ENCODE results near the gene ZNF565. TPM values are rescaled to one million over a fixed set of nuclear protein-coding genes. Genes with fewer than 3 reads are reported as not detected.

ZNF565 gene
- total and polyA plus RNA-seq, 2 of the 13 experiments (the other 11 are each of a cell fraction or from before 2014, with no cell fraction given), result 1.8 to 5.2 TPM

DNA sequence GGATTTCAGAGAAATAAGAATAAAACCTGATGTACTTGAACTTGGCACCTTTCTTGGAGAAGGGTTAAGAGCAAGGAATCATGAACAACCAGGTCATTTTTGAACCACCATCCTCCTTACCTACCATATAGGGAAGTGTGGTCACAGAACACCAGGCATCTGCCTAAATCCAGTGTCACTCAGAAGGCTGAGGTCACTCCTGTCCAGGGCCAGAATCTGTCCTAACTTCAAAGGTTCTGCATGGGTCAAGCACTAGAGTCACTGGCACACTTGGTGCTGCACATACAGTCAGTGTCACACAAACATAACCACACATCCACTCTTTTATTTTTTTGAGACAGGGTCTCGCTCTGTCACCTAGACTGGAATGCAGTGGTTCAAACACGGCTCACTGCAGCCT, 1.6 kb downstream of the ZNF565 start:
- Histone ChIP-seq H3K36me3 (replicated peaks in 1 of 2; ENCODE audit: control insufficient read depth in 1 of 2, insufficient read depth in 2 of 2, low read length in 2 of 2) (no peaks in the 10 kb centered on the region), H3K9ac (ENCODE audit: insufficient read depth, low read depth, low read length) (no peak overlapping the region), H3K27me3 (ENCODE audit: control insufficient read depth in 1 of 2, insufficient read depth in 2 of 2, low read length in 2 of 2) (peaks cover 0 to 3% of the 10 kb centered on the region in 2 experiments; a peak in 1 of 5 replicates), H3K4me2 (ENCODE audit: low read depth, low read length) (0 out of 2 replicates have a peak overlapping the region, but pooled peaks have one; percentile 12), H3K4me3 (replicated peaks in 1 of 3; ENCODE audit: insufficient read depth in 1 of 3, low read depth in 2 of 3, low read length in 3 of 3) (no peak overlapping the region), H3K27ac (ENCODE audit: extremely low read length, insufficient read depth, low read length) (no peak overlapping the region), H3K4me1 (ENCODE audit: insufficient read depth, low read length) (peaks cover 34% of the 10 kb centered on the region), H2AFZ (ENCODE audit: low read length) (no peak overlapping the region), H4K20me1 (ENCODE audit: insufficient read depth, low read length) (no peaks in the 10 kb centered on the region), H3K9me3 (ENCODE audit: low read length) (no peaks in the 10 kb centered on the region), H3K79me2 (ENCODE audit: insufficient read depth, low read length) (peaks cover 34% of the 10 kb centered on the region)
- in situ Hi-C loops (cut with HindIII; ENCODE audit: extremely low pct_ligation_motif_present, low pct_unique_long_range_greater_than_20kb), result no loop called here
- FAIRE-seq, result no peak
- 73% methylated on average over 2 of the region's 2 CpGs for WGBS (ENCODE audit: low lambda C conversion rate)
- TF ChIP-seq REL (CRISPR knock-in tag; conservative IDR thresholded peaks at IDR 0.05) (no peak), TARDBP (CRISPR knock-in tag; IDR thresholded peaks at IDR 0.05) (0 out of 2 replicates have a peak, but pooled peaks have one; percentile 32), ZNF501 (CRISPR knock-in tag; IDR thresholded peaks at IDR 0.05) (no peak), RFXANK (CRISPR knock-in tag; IDR thresholded peaks at IDR 0.05) (no peak)
- intact Hi-C loops (cut with micrococcal nuclease; ENCODE audit: unreplicated experiment), result loop anchor here (5.0 kb wide), 1 partner anchor 864 kb away; the partner anchor contains the start of gene ZNF420
- POLR2A ChIA-PET, result no interaction called here
- no peak for ATAC-seq
- CTCF ChIA-PET (ENCODE audit: low intra/inter-chr PET ratio, low total read pairs), result no interaction called here
- no TSS peak for BruUV-seq (replicated peaks)
- no peak for DNase-seq (ENCODE audit: low spot score)

DNA sequence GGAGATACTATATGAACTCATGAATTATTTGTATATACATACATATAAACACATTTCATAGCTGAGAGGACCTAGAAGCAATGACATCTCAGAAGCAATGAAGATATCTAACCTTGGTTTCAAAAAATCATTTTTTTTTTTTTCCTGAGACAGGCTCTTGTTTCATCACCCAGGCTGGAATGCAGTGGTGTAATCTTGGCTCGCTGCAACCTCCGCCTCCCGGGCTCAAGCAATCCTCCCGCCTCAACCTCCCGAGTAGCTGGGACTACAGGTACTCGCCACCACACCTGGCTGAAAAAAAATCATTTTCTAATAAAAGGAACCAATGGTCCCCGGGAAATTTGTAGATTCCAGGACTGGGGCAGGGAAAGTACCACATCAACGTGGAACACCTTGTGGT, 4.0 kb downstream of the ZNF565 start:
- Histone ChIP-seq H3K4me1 (ENCODE audit: insufficient read depth, low read length) (peaks cover 15% of the 10 kb centered on the region), H3K9ac (ENCODE audit: insufficient read depth, low read depth, low read length) (no peak overlapping the region), H3K4me2 (ENCODE audit: low read depth, low read length) (no peak overlapping the region), H2AFZ (ENCODE audit: low read length) (no peak overlapping the region), H3K36me3 (replicated peaks in 1 of 2; ENCODE audit: control insufficient read depth in 1 of 2, insufficient read depth in 2 of 2, low read length in 2 of 2) (0 out of 5 replicates have a peak, but pooled peaks cover 0 to 1% of the 10 kb centered on the region in 2 experiments), H3K79me2 (ENCODE audit: insufficient read depth, low read length) (peaks cover 17% of the 10 kb centered on the region), H3K4me3 (replicated peaks in 1 of 3; ENCODE audit: insufficient read depth in 1 of 3, low read depth in 2 of 3, low read length in 3 of 3) (no peak overlapping the region), H3K27me3 (ENCODE audit: control insufficient read depth in 1 of 2, insufficient read depth in 2 of 2, low read length in 2 of 2) (peaks cover 0 to 3% of the 10 kb centered on the region in 2 experiments; a peak in 1 of 5 replicates), H3K27ac (ENCODE audit: extremely low read length, insufficient read depth, low read length) (no peak overlapping the region), H4K20me1 (ENCODE audit: insufficient read depth, low read length) (no peaks in the 10 kb centered on the region), H3K9me3 (ENCODE audit: low read length) (no peaks in the 10 kb centered on the region)
- ATAC-seq, result no peak
- CTCF ChIA-PET (ENCODE audit: low intra/inter-chr PET ratio, low total read pairs), result no interaction called here
- POLR2A ChIA-PET, result no interaction called here
- DNase-seq (ENCODE audit: low spot score), result no peak
- in situ Hi-C loops (cut with HindIII; ENCODE audit: extremely low pct_ligation_motif_present, low pct_unique_long_range_greater_than_20kb), result no loop called here
- no TSS peak for BruUV-seq (replicated peaks)
- FAIRE-seq, result no peak
- no peak for TF ChIP-seq ATAD3A (CRISPR knock-in tag; IDR thresholded peaks at IDR 0.05)
- TF ChIP-seq, protein P1, sequence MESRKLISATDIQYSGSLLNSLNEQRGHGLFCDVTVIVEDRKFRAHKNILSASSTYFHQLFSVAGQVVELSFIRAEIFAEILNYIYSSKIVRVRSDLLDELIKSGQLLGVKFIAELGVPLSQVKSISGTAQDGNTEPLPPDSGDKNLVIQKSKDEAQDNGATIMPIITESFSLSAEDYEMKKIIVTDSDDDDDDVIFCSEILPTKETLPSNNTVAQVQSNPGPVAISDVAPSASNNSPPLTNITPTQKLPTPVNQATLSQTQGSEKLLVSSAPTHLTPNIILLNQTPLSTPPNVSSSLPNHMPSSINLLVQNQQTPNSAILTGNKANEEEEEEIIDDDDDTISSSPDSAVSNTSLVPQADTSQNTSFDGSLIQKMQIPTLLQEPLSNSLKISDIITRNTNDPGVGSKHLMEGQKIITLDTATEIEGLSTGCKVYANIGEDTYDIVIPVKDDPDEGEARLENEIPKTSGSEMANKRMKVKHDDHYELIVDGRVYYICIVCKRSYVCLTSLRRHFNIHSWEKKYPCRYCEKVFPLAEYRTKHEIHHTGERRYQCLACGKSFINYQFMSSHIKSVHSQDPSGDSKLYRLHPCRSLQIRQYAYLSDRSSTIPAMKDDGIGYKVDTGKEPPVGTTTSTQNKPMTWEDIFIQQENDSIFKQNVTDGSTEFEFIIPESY (CRISPR knock-in tag; IDR thresholded peaks at IDR 0.05), result peak; percentile 74; the same call in 1 of the 2 replicates
- intact Hi-C loops (cut with micrococcal nuclease; ENCODE audit: unreplicated experiment), result loop anchor here (5.0 kb wide), 1 partner anchor 867 kb away; the partner anchor contains the start of gene ZNF420
- 90% methylated on average over 8 of the region's 8 CpGs for WGBS (ENCODE audit: low lambda C conversion rate)

Measured in HepG2 (cell line).